ENCODE data around the gene RAD18.

RAD18 gene

GRCh38 chr3:8964436-8965370 lies 1.4 kb upstream of the RAD18 start:
- no peak for DNase-seq

- DNase-seq, result no peak
These were observed 928 bp downstream of the RAD18 start for GRCh38 chr3:8962226-8962861.

- peak; percentile 80 for DNase-seq
These were observed 3.6 kb downstream of the RAD18 start for GRCh38 chr3:8959668-8960067.

GRCh38 chr3:8954938-8955763 lies 8.1 kb downstream of the RAD18 start:
- peak; percentile 75 for DNase-seq

GRCh38 chr3:8953313-8953712 lies 10.0 kb downstream of the RAD18 start:
- no peak for DNase-seq

GRCh38 chr3:8952130-8952529 lies 11.1 kb downstream of the RAD18 start:
- no peak for DNase-seq

GRCh38 chr3:8945890-8946600 lies 17.2 kb downstream of the RAD18 start:
- DNase-seq, result peak; percentile 20

GRCh38 chr3:8942746-8943488 lies 20.4 kb downstream of the RAD18 start:
- no peak for DNase-seq

GRCh38 chr3:8942115-8942514 lies 21.2 kb downstream of the RAD18 start:
- no peak for DNase-seq

- peak; percentile 22 for DNase-seq
These were observed 25.3 kb downstream of the RAD18 start for GRCh38 chr3:8938021-8938420.

- DNase-seq, result no peak
These were observed 25.9 kb downstream of the RAD18 start for GRCh38 chr3:8937064-8938020.

- no peak for DNase-seq
These were observed 30.8 kb downstream of the RAD18 start for GRCh38 chr3:8932507-8932906.

GRCh38 chr3:8931342-8931741 lies 31.9 kb downstream of the RAD18 start:
- no peak for DNase-seq

- no peak for DNase-seq
These were observed 33.4 kb downstream of the RAD18 start for GRCh38 chr3:8929860-8930259.

GRCh38 chr3:8914491-8914890 lies 48.8 kb downstream of the RAD18 start:
- DNase-seq, result no peak

- DNase-seq, result peak; percentile 20
These were observed 51.5 kb downstream of the RAD18 start for GRCh38 chr3:8911781-8912180.

GRCh38 chr3:8909160-8909559 lies 54.1 kb downstream of the RAD18 start:
- DNase-seq, result no peak

GRCh38 chr3:8903191-8903590 lies 60.1 kb downstream of the RAD18 start:
- DNase-seq, result no peak

- DNase-seq, result no peak
These were observed 62.4 kb downstream of the RAD18 start for GRCh38 chr3:8900869-8901268.

GRCh38 chr3:8899876-8900460 lies 63.3 kb downstream of the RAD18 start:
- no peak for DNase-seq

Data from MV-4-11 (cell line).